H9 (cell line): ENCODE data around the gene FBN2. TPM values are rescaled to one million over a fixed set of nuclear protein-coding genes. Genes with fewer than 3 reads are reported as not detected.
A peak's percentile ranks its signal among the peaks of the same experiment; 100 is the strongest.

Source experiments
- DNase-seq: peaks from one replicate; pipeline ENCODE4 v3.0.0-alpha.2; 2017
- H2AFZ ChIP-seq: one replicate; pipeline ENCODE4 v1.6.1; 2013; ENCODE audit warnings: mild to moderate bottlenecking, low read length, control low read depth, moderate library complexity
- H2AK5ac ChIP-seq: 2 replicates; pipeline ENCODE4 v1.6.1; 2013; ENCODE audit warnings: low read length, control low read depth, mixed read lengths; ENCODE audit not compliant: insufficient read length
- H2BK120ac ChIP-seq: one replicate; pipeline ENCODE4 v1.6.1; 2013; ENCODE audit warnings: low read depth, mild to moderate bottlenecking, low read length, control low read depth, inconsistent platforms; ENCODE audit not compliant: poor library complexity, severe bottlenecking
- H2BK12ac ChIP-seq: 2 replicates; pipeline ENCODE4 v1.6.1; 2013; ENCODE audit warnings: low read length, control low read depth, mixed read lengths, low read depth; ENCODE audit not compliant: insufficient read length
- H2BK15ac ChIP-seq: 2 replicates; pipeline ENCODE4 v1.6.1; 2013; ENCODE audit warnings: low read depth, low read length, control low read depth
- H2BK20ac ChIP-seq: one replicate; pipeline ENCODE4 v1.6.1; 2013; ENCODE audit warnings: low read depth, mild to moderate bottlenecking, low read length, control low read depth, inconsistent platforms; ENCODE audit not compliant: poor library complexity, severe bottlenecking
- H2BK5ac ChIP-seq: 2 replicates; pipeline ENCODE4 v1.6.1; 2013; ENCODE audit warnings: low read length, control low read depth, mixed read lengths; ENCODE audit not compliant: insufficient read length
- H3K14ac ChIP-seq: 2 replicates; pipeline ENCODE4 v1.6.1; 2013; ENCODE audit warnings: low read length, control low read depth; ENCODE audit not compliant: insufficient read depth
- H3K18ac ChIP-seq: 2 replicates; pipeline ENCODE4 v1.6.1; 2013; ENCODE audit warnings: low read depth, mild to moderate bottlenecking, mixed read lengths, low read length, control low read depth; ENCODE audit not compliant: insufficient read length
- H3K23ac ChIP-seq: 2 replicates; pipeline ENCODE4 v1.6.1; 2013; ENCODE audit warnings: low read length, control low read depth, mixed read lengths, low read depth; ENCODE audit not compliant: insufficient read length
- H3K23me2 ChIP-seq: 2 replicates; pipeline ENCODE4 v1.6.1; 2013; ENCODE audit warnings: low read depth, mild to moderate bottlenecking, mixed read lengths, low read length, control low read depth; ENCODE audit not compliant: insufficient read length, poor library complexity, severe bottlenecking
- H3K27ac ChIP-seq: 2 replicates; pipeline ENCODE4 v1.5.1; 2013; ENCODE audit warnings: low read length, control low read depth, mixed read lengths, low read depth; ENCODE audit not compliant: insufficient read length
- H3K27me3 ChIP-seq: 2 replicates; pipeline ENCODE4 v1.6.1; 2013; ENCODE audit warnings: low read length, control low read depth, inconsistent platforms; ENCODE audit not compliant: insufficient read depth
- H3K4ac ChIP-seq: 2 replicates; pipeline ENCODE4 v1.6.1; 2013; ENCODE audit warnings: low read depth, mild to moderate bottlenecking, control low read depth, inconsistent platforms, low read length, moderate library complexity
- H3K4me1 ChIP-seq: 2 replicates; pipeline ENCODE4 v1.6.1; 2013; ENCODE audit warnings: low read length, control low read depth, inconsistent platforms; ENCODE audit not compliant: insufficient read depth
- H3K4me2 ChIP-seq: 2 replicates; pipeline ENCODE4 v1.6.1; 2013; ENCODE audit warnings: low read length, control low read depth, mixed read lengths; ENCODE audit not compliant: insufficient read length, insufficient read depth
- H3K56ac ChIP-seq: 2 replicates; pipeline ENCODE4 v1.6.1; 2013; ENCODE audit warnings: low read depth, mild to moderate bottlenecking, mixed read lengths, low read length, control low read depth; ENCODE audit not compliant: insufficient read length
- H3K79me1 ChIP-seq: 2 replicates; pipeline ENCODE4 v1.6.1; 2013; ENCODE audit warnings: low read depth, mild to moderate bottlenecking, moderate library complexity, low read length, control low read depth, inconsistent platforms; ENCODE audit not compliant: insufficient read depth, poor library complexity, severe bottlenecking
- H3K79me2 ChIP-seq: 2 replicates; pipeline ENCODE4 v1.6.1; 2013; ENCODE audit warnings: low read length, control low read depth, inconsistent platforms; ENCODE audit not compliant: insufficient read depth
- H3K9ac ChIP-seq: 2 replicates; pipeline ENCODE4 v1.6.1; 2013; ENCODE audit warnings: low read length, control low read depth, mixed read lengths; ENCODE audit not compliant: insufficient read length; ENCODE audit errors: extremely low read depth
- H3K9me3 ChIP-seq: one replicate; pipeline ENCODE4 v1.6.1; 2013; ENCODE audit warnings: low read depth, low read length, inconsistent platforms; ENCODE audit not compliant: control insufficient read depth
- H3T11ph ChIP-seq: one replicate; pipeline ENCODE4 v1.6.1; 2013; ENCODE audit warnings: mild to moderate bottlenecking, low read length, control low read depth, inconsistent platforms
- H4K20me1 ChIP-seq: one replicate; pipeline ENCODE4 v1.6.1; 2013; ENCODE audit not compliant: control insufficient read depth, insufficient read length, insufficient read depth
- H4K5ac ChIP-seq: 2 replicates; pipeline ENCODE4 v1.6.1; 2013; ENCODE audit warnings: low read depth, mild to moderate bottlenecking, mixed read lengths, low read length, control low read depth; ENCODE audit not compliant: insufficient read length
- H4K8ac ChIP-seq: replicated peaks from 2 replicates; pipeline ENCODE4 v1.6.1; 2013; ENCODE audit warnings: low read length, control low read depth, mixed read lengths, low read depth; ENCODE audit not compliant: insufficient read length
- H4K91ac ChIP-seq: 2 replicates; pipeline ENCODE4 v1.6.1; 2013; ENCODE audit warnings: low read depth, mild to moderate bottlenecking, moderate library complexity, mixed read lengths, low read length, control low read depth; ENCODE audit not compliant: insufficient read length
- H3K27ac Mint-ChIP-seq, 3 experiments: 2 replicates in 2 of 3; 3 replicates in 1 of 3; pipeline ENCODE4 v1.8.0; 2020 to 2021; ENCODE audit warnings: mixed read lengths in 3 of 3, mild to moderate bottlenecking in 1 of 3, moderate library complexity in 1 of 3
- H3K27me3 Mint-ChIP-seq: 2 replicates; pipeline ENCODE4 v1.8.0; 2021; ENCODE audit warnings: low read depth, mild to moderate bottlenecking, moderate library complexity, mixed read lengths
- H3K36me3 Mint-ChIP-seq, 3 experiments: 2 replicates in 2 of 3; 3 replicates in 1 of 3; pipeline ENCODE4 v1.8.0; 2020 to 2021; ENCODE audit warnings: low read depth in 3 of 3, mixed read lengths in 3 of 3; ENCODE audit not compliant: insufficient read depth in 1 of 3
- H3K4me1 Mint-ChIP-seq, 2 experiments: 2 replicates each; pipeline ENCODE4 v1.8.0; 2020; ENCODE audit warnings: mixed read lengths in 2 of 2
- H3K4me3 Mint-ChIP-seq, 2 experiments: 2 replicates in 1 of 2; 3 replicates in 1 of 2; pipeline ENCODE4 v1.8.0; 2020 to 2021; ENCODE audit warnings: mild to moderate bottlenecking in 2 of 2, mixed read lengths in 2 of 2, moderate library complexity in 1 of 2
- H3K9me3 Mint-ChIP-seq, 2 experiments: 2 replicates in 1 of 2; 3 replicates in 1 of 2; pipeline ENCODE4 v1.8.0; 2020; ENCODE audit warnings: mild to moderate bottlenecking in 2 of 2, mixed read lengths in 2 of 2, moderate library complexity in 1 of 2
- WGBS: extraction: QIAGEN DNeasy Blood & Tissue Kit; methylation state at CpG from one replicate; pipeline ENCODE4 v1.1.7; 2013; ENCODE audit warnings: missing lambda C conversion rate, low lambda C conversion rate, mixed read lengths; ENCODE audit not compliant: insufficient read length; ENCODE audit errors: extremely low coverage; 5-methylcytosine and 5-hydroxymethylcytosine counted together
- total RNA-seq: library from RNA; stranded (reverse); gene quantifications from 2 replicates; pipeline ENCODE4 v1.2.1, GENCODE V29; 2021
- TF ChIP-seq, protein P1 (sequence below): fragments of 200-600 bp; sonication (generic); conservative IDR thresholded peaks from 3 replicates; pipeline ENCODE4 v1.8.0; 2021; ENCODE audit warnings: antibody characterized with exemption, mild to moderate bottlenecking

Gene FBN2
- total RNA-seq, 1 experiment from 2014 or later = 8.3 TPM

DNA sequence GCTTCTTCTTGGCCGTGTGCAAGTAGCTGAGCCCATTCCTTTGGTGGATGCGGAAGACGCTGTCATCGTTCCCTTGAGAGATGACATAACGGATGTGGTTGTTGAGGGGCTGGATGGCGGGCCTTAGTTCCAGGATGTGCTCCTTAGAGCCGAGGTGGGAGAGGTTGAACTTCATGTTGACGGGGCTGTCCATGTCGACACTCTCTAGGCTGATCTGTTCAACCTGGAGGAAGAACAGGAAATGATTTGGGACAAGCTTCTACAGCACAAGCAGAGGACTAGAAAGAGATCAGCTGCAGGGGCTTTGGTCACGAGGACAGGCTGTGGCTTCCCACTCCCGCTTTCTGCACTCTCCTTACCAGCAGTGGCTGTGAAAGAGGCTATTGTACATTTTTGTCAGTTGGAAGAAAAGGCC is 278.4 kb downstream of the FBN2 start:
- no peaks in the 10 kb centered on the region for H3K4me1 ChIP-seq
- Mint-ChIP-seq H3K4me1 (peaks cover 8 to 12% of the 10 kb centered on the region in 2 experiments; a peak in 3 of 4 replicates), H3K9me3 (no peaks in the 10 kb centered on the region), H3K36me3 (peaks cover 0 to 4% (median 0%) of the 10 kb centered on the region in 3 experiments; a peak in 2 of 7 replicates), H3K4me3 (no peak overlapping the region), H3K27me3 (no peaks in the 10 kb centered on the region), H3K27ac (peak overlapping the region in 1 of 3 experiments; percentile 57; a peak in 2 of 7 replicates)
- no peak overlapping the region for H2BK15ac ChIP-seq
- H3K27ac ChIP-seq = no peak overlapping the region
- no peak overlapping the region for H3K4me2 ChIP-seq
- no peak overlapping the region for H3K9ac ChIP-seq
- H2BK120ac ChIP-seq = no peak overlapping the region
- no peak overlapping the region for H4K8ac ChIP-seq
- H2AFZ ChIP-seq = no peak overlapping the region
- no peaks in the 10 kb centered on the region for H3K9me3 ChIP-seq
- H3K56ac ChIP-seq = no peak overlapping the region
- no peaks in the 10 kb centered on the region for H3K79me2 ChIP-seq
- H3T11ph ChIP-seq = no peak overlapping the region
- H3K23me2 ChIP-seq = no peaks in the 10 kb centered on the region
- no peak overlapping the region for H3K23ac ChIP-seq
- no CpG with 5 or more reads among the region's 11 CpGs for WGBS
- no peak overlapping the region for H3K14ac ChIP-seq
- H2AK5ac ChIP-seq = no peak overlapping the region
- H4K91ac ChIP-seq = no peak overlapping the region
- H2BK20ac ChIP-seq = no peak overlapping the region
- H2BK12ac ChIP-seq = no peak overlapping the region
- TF ChIP-seq, protein P1, sequence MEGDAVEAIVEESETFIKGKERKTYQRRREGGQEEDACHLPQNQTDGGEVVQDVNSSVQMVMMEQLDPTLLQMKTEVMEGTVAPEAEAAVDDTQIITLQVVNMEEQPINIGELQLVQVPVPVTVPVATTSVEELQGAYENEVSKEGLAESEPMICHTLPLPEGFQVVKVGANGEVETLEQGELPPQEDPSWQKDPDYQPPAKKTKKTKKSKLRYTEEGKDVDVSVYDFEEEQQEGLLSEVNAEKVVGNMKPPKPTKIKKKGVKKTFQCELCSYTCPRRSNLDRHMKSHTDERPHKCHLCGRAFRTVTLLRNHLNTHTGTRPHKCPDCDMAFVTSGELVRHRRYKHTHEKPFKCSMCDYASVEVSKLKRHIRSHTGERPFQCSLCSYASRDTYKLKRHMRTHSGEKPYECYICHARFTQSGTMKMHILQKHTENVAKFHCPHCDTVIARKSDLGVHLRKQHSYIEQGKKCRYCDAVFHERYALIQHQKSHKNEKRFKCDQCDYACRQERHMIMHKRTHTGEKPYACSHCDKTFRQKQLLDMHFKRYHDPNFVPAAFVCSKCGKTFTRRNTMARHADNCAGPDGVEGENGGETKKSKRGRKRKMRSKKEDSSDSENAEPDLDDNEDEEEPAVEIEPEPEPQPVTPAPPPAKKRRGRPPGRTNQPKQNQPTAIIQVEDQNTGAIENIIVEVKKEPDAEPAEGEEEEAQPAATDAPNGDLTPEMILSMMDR = no peak
- no peak overlapping the region for H3K18ac ChIP-seq
- H2BK5ac ChIP-seq = no peak overlapping the region
- no peaks in the 10 kb centered on the region for H4K20me1 ChIP-seq
- H3K4ac ChIP-seq = no peak overlapping the region
- no peak for DNase-seq
- no peaks in the 10 kb centered on the region for H3K79me1 ChIP-seq
- no peaks in the 10 kb centered on the region for H3K27me3 ChIP-seq
- H4K5ac ChIP-seq = no peak overlapping the region
